HG03039 (cell line): ENCODE data around the gene ZNF365.
"Not testable (repeated sequence)": the region's sequence is repeated elsewhere in the genome, so short reads cannot be mapped to it uniquely, and the experiment has no call there.

ENCODE experiments used
- ATAC-seq: cut with Tn5 transposase; IDR thresholded peaks from one replicate; pipeline ENCODE4 v1.9.1; 2021; ENCODE audit warnings: mild to moderate bottlenecking, moderate library complexity; ENCODE audit not compliant: unreplicated experiment

The ZNF365 gene

GRCh38 chr10:62373995-62374861 lies at the start of gene ZNF365:
Gene ZNF365, plus strand, starts transcription at chr10:62374369. Its CDS starts 1,825 bp downstream, at chr10:62376194.
- ATAC-seq, result no peak

GRCh38 chr10:62326176-62326575 lies 48.0 kb upstream of the ZNF365 start:
- ATAC-seq, result no peak

- no peak for ATAC-seq
Measured at GRCh38 chr10:62327885-62328284, 46.3 kb upstream of the ZNF365 start.

GRCh38 chr10:62330213-62330612 lies 44.0 kb upstream of the ZNF365 start:
- ATAC-seq, result no peak

- no peak for ATAC-seq
Measured at GRCh38 chr10:62332406-62332805, 41.8 kb upstream of the ZNF365 start.

- ATAC-seq, result no peak
Measured at GRCh38 chr10:62333135-62333889, 40.9 kb upstream of the ZNF365 start.

GRCh38 chr10:62333988-62334682 lies 40.0 kb upstream of the ZNF365 start:
- no peak for ATAC-seq

GRCh38 chr10:62335326-62335725 lies 38.8 kb upstream of the ZNF365 start:
- no peak for ATAC-seq

- no peak for ATAC-seq
Measured at GRCh38 chr10:62336404-62336803, 37.8 kb upstream of the ZNF365 start.

- ATAC-seq, result no peak
Measured at GRCh38 chr10:62341419-62341818, 32.8 kb upstream of the ZNF365 start.

GRCh38 chr10:62343000-62343399 lies 31.2 kb upstream of the ZNF365 start:
- ATAC-seq, result no peak

GRCh38 chr10:62348029-62348428 lies 26.1 kb upstream of the ZNF365 start:
- ATAC-seq, result no peak

- no peak for ATAC-seq
Measured at GRCh38 chr10:62352356-62352970, 21.7 kb upstream of the ZNF365 start.

GRCh38 chr10:62354916-62355315 lies 19.3 kb upstream of the ZNF365 start:
- ATAC-seq, result no peak

- no peak for ATAC-seq
Measured at GRCh38 chr10:62356447-62356846, 17.7 kb upstream of the ZNF365 start.

GRCh38 chr10:62358151-62358550 lies 16.0 kb upstream of the ZNF365 start:
- not testable (repeated sequence) for ATAC-seq

GRCh38 chr10:62373639-62373994 lies 552 bp upstream of the ZNF365 start:
- no peak for ATAC-seq

- no peak for ATAC-seq
Measured at GRCh38 chr10:62374862-62375710, 917 bp downstream of the ZNF365 start.

GRCh38 chr10:62376071-62377025 lies 2.2 kb downstream of the ZNF365 start:
- no peak for ATAC-seq
